DMS153 (cell line): ENCODE data around the gene ATOSB.
A peak's percentile ranks its signal among the peaks of the same experiment; 100 is the strongest.
"Not testable (repeated sequence)": the region's sequence is repeated elsewhere in the genome, so short reads cannot be mapped to it uniquely, and the experiment has no call there.

Experiments used
- DNase-seq: peaks from one replicate; lab custom pipeline; 2025; lab: John Stamatoyannopoulos, UW

ATOSB gene

GRCh38 chr9:35115680-35116538 is at the start of gene ATOSB:
Gene ATOSB (minus strand): TSS chr9:35115862. CDS start chr9:35108274, 7,588 bp downstream.
- peak; percentile 92 for DNase-seq

GRCh38 chr9:35164711-35165110 is 49.0 kb upstream of the ATOSB start:
- no peak for DNase-seq

GRCh38 chr9:35163413-35163812 is 47.8 kb upstream of the ATOSB start:
- no peak for DNase-seq

- DNase-seq: no peak
Observed at GRCh38 chr9:35162605-35163315, 47.1 kb upstream of the ATOSB start.

- DNase-seq: peak; percentile 91
Observed at GRCh38 chr9:35161713-35162604, 46.3 kb upstream of the ATOSB start, which contains the start of gene UNC13B. Gene UNC13B (plus strand): TSS chr9:35162009. CDS start chr9:35162284, 275 bp downstream.

GRCh38 chr9:35158501-35159280 is 43.0 kb upstream of the ATOSB start:
- no peak for DNase-seq

GRCh38 chr9:35157836-35158235 is 42.2 kb upstream of the ATOSB start:
- DNase-seq: not testable (repeated sequence)

GRCh38 chr9:35156781-35157180 is 41.1 kb upstream of the ATOSB start:
- no peak for DNase-seq

GRCh38 chr9:35152926-35153325 is 37.3 kb upstream of the ATOSB start:
- no peak for DNase-seq

- not testable (repeated sequence) for DNase-seq
Observed at GRCh38 chr9:35147941-35148563, 32.4 kb upstream of the ATOSB start.

- no peak for DNase-seq
Observed at GRCh38 chr9:35142037-35142436, 26.4 kb upstream of the ATOSB start.

- no peak for DNase-seq
Observed at GRCh38 chr9:35140093-35140492, 24.4 kb upstream of the ATOSB start.

GRCh38 chr9:35136866-35137265 is 21.2 kb upstream of the ATOSB start:
- no peak for DNase-seq

- DNase-seq: no peak
Observed at GRCh38 chr9:35135988-35136387, 20.3 kb upstream of the ATOSB start.

- no peak for DNase-seq
Observed at GRCh38 chr9:35134920-35135319, 19.3 kb upstream of the ATOSB start.

GRCh38 chr9:35116898-35117551 is 1.4 kb upstream of the ATOSB start:
- peak; percentile 71 for DNase-seq

- no peak for DNase-seq
Observed at GRCh38 chr9:35116539-35116897, 856 bp upstream of the ATOSB start.

- peak; percentile 3 for DNase-seq
Observed at GRCh38 chr9:35114840-35115628, 628 bp downstream of the ATOSB start.

GRCh38 chr9:35114113-35114839 is 1.4 kb downstream of the ATOSB start:
- peak; percentile 68 for DNase-seq
